ENCODE results near the gene ZNF177.
A peak's percentile ranks its signal among the peaks of the same experiment; 100 is the strongest.

The ZNF177 gene

DNA sequence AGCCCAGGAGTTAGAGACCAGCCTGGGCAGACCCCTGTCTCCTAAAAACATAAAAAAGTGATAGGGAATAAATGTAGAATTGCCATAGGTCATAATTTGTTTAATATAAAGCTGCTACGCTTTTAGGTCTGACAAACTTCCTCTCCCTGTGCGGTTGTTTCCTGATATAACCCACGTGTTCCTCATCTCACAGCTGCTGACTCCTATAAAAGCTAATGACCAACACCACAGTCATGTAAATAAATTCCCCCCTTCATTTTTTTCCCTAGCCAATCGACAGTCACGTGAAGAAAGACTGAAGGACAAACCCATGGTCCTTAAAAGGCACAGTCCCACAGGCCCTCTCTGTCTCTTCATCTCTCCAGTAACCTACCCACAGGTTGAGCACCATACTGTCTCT is 45.0 kb downstream of the ZNF177 start:
- no peak for TF ChIP-seq CTCF (IDR thresholded peaks at IDR 0.05; ENCODE audit: insufficient read depth, low read length, missing control alignments)
- no peak for DNase-seq (ENCODE audit: low read depth, low spot score)
- H3K4me3 ChIP-seq (ENCODE audit: low read depth, low read length), result no peak overlapping the region
- CTCF ChIA-PET, result interaction anchor here (2.4 kb wide), 1 partner anchor 27 kb away, joined by 8 read pairs; the partner anchor contains the start of gene ZNF266
- POLR2A ChIA-PET, result no interaction called here

DNA sequence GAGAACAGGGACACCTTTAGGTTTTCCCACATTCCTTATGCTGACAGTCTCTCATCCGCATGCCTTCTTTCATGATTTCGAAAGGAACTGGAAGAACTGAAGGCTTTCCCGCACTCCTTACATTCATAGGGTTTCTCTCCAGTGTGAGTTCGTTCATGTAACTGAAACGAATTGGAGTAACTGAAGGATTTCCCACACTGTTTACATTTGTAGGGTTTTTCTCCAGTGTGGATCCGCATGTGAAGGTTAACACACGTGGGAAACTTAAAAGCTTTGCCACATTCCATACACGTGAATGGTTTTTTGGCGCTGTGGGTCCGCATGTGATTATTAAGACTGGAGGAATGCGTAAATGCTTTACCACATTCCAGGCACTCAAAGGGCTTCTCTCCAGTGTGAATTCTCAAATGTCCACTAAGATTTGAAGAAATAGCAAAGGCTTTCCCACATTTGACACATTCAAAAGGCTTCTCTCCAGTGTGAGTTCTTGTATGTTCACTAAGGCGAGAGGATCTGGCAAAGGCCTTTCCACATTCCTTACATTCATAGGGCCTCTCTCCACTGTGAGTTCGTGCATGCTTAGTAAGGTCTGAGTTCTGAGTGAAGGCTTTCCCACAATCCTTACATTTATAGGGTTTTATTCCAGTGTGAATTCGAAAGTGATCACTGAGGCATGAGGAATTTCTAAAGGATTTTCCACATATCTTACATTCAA is 50.6 kb downstream of the ZNF177 start:
- no peak for DNase-seq (ENCODE audit: low read depth, low spot score)
- POLR2A ChIA-PET, result no interaction called here
- no peak for TF ChIP-seq CTCF (IDR thresholded peaks at IDR 0.05; ENCODE audit: insufficient read depth, low read length, missing control alignments)
- CTCF ChIA-PET, result no interaction called here
- no peak overlapping the region for H3K4me3 ChIP-seq (ENCODE audit: low read depth, low read length)

GRCh38 chr19:9427941-9428340 is 65.1 kb downstream of the ZNF177 start:
- DNase-seq (ENCODE audit: low read depth, low spot score), result no peak
- POLR2A ChIA-PET, result no interaction called here
- no peak overlapping the region for H3K4me3 ChIP-seq (ENCODE audit: low read depth, low read length)
- no peak for TF ChIP-seq CTCF (IDR thresholded peaks at IDR 0.05; ENCODE audit: insufficient read depth, low read length, missing control alignments)
- CTCF ChIA-PET, result no interaction called here

GRCh38 chr19:9430444-9430843 is 67.6 kb downstream of the ZNF177 start:
- TF ChIP-seq CTCF (IDR thresholded peaks at IDR 0.05; ENCODE audit: insufficient read depth, low read length, missing control alignments), result no peak
- H3K4me3 ChIP-seq (ENCODE audit: low read depth, low read length), result no peak overlapping the region
- ChIA-PET POLR2A (no interaction called here), CTCF (no interaction called here)
- DNase-seq (ENCODE audit: low read depth, low spot score), result no peak

- TF ChIP-seq CTCF (IDR thresholded peaks at IDR 0.05; ENCODE audit: insufficient read depth, low read length, missing control alignments), result peak; percentile 7
- CTCF ChIA-PET, result no interaction called here
- no peak overlapping the region for H3K4me3 ChIP-seq (ENCODE audit: low read depth, low read length)
- POLR2A ChIA-PET, result no interaction called here
- no peak for DNase-seq (ENCODE audit: low read depth, low spot score)
Observed at GRCh38 chr19:9431475-9431874, 68.7 kb downstream of the ZNF177 start.

All from AG04449 (cell line).